ENCODE measurements around the gene MOBP.

MOBP gene

DNA sequence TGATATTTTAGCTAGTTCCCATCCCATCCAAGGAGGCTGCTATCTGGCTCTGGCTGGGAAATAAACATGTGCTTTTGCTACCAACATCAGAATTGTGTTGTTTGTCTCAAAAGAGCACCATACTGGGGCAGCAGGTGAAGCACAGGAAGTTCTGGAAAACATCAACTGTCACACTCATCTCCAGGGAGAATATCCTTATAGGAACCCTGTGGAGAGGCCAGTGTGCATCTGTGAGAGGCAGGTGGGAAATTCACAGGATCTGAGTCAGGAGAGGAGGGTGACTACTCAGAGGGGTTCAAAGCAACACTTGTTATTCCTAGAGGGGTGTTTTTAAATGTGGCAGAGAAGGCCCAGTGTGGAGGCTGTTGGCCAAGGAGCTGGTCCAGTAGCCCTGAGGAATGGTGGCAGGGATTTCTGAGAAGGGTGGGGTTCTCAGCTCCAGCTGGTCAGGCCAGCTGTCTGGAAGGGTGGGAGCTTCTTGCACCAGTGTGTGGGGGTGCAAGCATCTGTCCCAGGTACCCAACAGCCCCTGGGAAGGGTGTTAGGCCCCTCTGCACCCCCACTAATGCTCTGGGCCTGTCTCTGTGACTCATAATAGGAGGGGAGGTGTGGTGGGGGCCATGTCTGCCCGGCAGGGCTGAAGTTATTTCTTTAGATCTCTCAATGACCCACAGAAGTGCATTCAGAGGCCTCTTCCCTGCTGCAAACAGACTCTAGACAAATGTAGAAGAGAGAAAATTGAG, 32.3 kb upstream of the MOBP start:
- Histone ChIP-seq H3K9me2 (replicated peaks; ENCODE audit: insufficient read depth, low read length) (no peaks in the 10 kb centered on the region), H3K79me2 (ENCODE audit: insufficient read depth, low read length) (no peaks in the 10 kb centered on the region), H3K36me3 (ENCODE audit: low read length) (no peaks in the 10 kb centered on the region), H3K9ac (ENCODE audit: low read length) (no peak overlapping the region), H3K4me3 (ENCODE audit: insufficient read depth, low read length, poor library complexity, severe bottlenecking) (no peak overlapping the region), H3F3A (ENCODE audit: insufficient read depth) (no peaks in the 10 kb centered on the region), H3K27ac (ENCODE audit: low read depth, low read length) (no peak overlapping the region), H3K9me3 (ENCODE audit: insufficient read depth, low read length) (no peaks in the 10 kb centered on the region), H4K20me1 (ENCODE audit: low read depth, low read length) (no peaks in the 10 kb centered on the region), H3K4me2 (ENCODE audit: low read depth, low read length, poor library complexity, severe bottlenecking) (no peak overlapping the region), H2AFZ (ENCODE audit: low read depth, low read length, severe bottlenecking) (no peak overlapping the region), H3K27me3 (ENCODE audit: low read length) (no peaks in the 10 kb centered on the region)
- TF ChIP-seq EZH2phosphoT487 (conservative IDR thresholded peaks at IDR 0.05; ENCODE audit: low read length) (no peak), CTCF (IDR thresholded peaks at IDR 0.05; ENCODE audit: insufficient read depth, low read length, poor library complexity, severe bottlenecking) (no peak)

GRCh38 chr3:39438880-39439279, 28.6 kb upstream of the MOBP start:
- Histone ChIP-seq H3K9me2 (replicated peaks; ENCODE audit: insufficient read depth, low read length) (no peaks in the 10 kb centered on the region), H3K27ac (ENCODE audit: low read depth, low read length) (no peak overlapping the region), H3F3A (ENCODE audit: insufficient read depth) (no peaks in the 10 kb centered on the region), H2AFZ (ENCODE audit: low read depth, low read length, severe bottlenecking) (no peak overlapping the region), H3K27me3 (ENCODE audit: low read length) (no peaks in the 10 kb centered on the region), H4K20me1 (ENCODE audit: low read depth, low read length) (no peaks in the 10 kb centered on the region), H3K79me2 (ENCODE audit: insufficient read depth, low read length) (no peaks in the 10 kb centered on the region), H3K36me3 (ENCODE audit: low read length) (no peaks in the 10 kb centered on the region), H3K4me3 (ENCODE audit: insufficient read depth, low read length, poor library complexity, severe bottlenecking) (no peak overlapping the region), H3K9me3 (ENCODE audit: insufficient read depth, low read length) (no peaks in the 10 kb centered on the region), H3K9ac (ENCODE audit: low read length) (no peak overlapping the region), H3K4me2 (ENCODE audit: low read depth, low read length, poor library complexity, severe bottlenecking) (no peak overlapping the region)
- TF ChIP-seq EZH2phosphoT487 (conservative IDR thresholded peaks at IDR 0.05; ENCODE audit: low read length) = no peak
- no peak for TF ChIP-seq CTCF (IDR thresholded peaks at IDR 0.05; ENCODE audit: insufficient read depth, low read length, poor library complexity, severe bottlenecking)

GRCh38 chr3:39440316-39440715, 27.2 kb upstream of the MOBP start:
- Histone ChIP-seq H3K4me2 (ENCODE audit: low read depth, low read length, poor library complexity, severe bottlenecking) (no peak overlapping the region), H3K9me3 (ENCODE audit: insufficient read depth, low read length) (no peaks in the 10 kb centered on the region), H2AFZ (ENCODE audit: low read depth, low read length, severe bottlenecking) (no peak overlapping the region), H4K20me1 (ENCODE audit: low read depth, low read length) (no peaks in the 10 kb centered on the region), H3K27me3 (ENCODE audit: low read length) (no peaks in the 10 kb centered on the region), H3K27ac (ENCODE audit: low read depth, low read length) (no peak overlapping the region), H3K36me3 (ENCODE audit: low read length) (no peaks in the 10 kb centered on the region), H3K4me3 (ENCODE audit: insufficient read depth, low read length, poor library complexity, severe bottlenecking) (no peak overlapping the region), H3K9me2 (replicated peaks; ENCODE audit: insufficient read depth, low read length) (no peaks in the 10 kb centered on the region), H3K9ac (ENCODE audit: low read length) (no peak overlapping the region), H3K79me2 (ENCODE audit: insufficient read depth, low read length) (no peaks in the 10 kb centered on the region), H3F3A (ENCODE audit: insufficient read depth) (no peaks in the 10 kb centered on the region)
- no peak for TF ChIP-seq EZH2phosphoT487 (conservative IDR thresholded peaks at IDR 0.05; ENCODE audit: low read length)
- no peak for TF ChIP-seq CTCF (IDR thresholded peaks at IDR 0.05; ENCODE audit: insufficient read depth, low read length, poor library complexity, severe bottlenecking)

Measured in SU-DHL-6 (cell line).